ENCODE measurements around the gene ERBIN. TPM values are rescaled to one million over a fixed set of nuclear protein-coding genes. Genes with fewer than 3 reads are reported as not detected.

ERBIN gene
- total RNA-seq, 2 donors from 2014 or later: 17.8 to 52.7 TPM

- no peak for TF ChIP-seq CTCF (IDR thresholded peaks at IDR 0.05)
- DNase-seq: no peak
- H3K4me1 ChIP-seq: no peaks in the 10 kb centered on the region
- no peak overlapping the region for H3K4me3 ChIP-seq
- H3K27me3 ChIP-seq: no peaks in the 10 kb centered on the region
- H3K27ac ChIP-seq: no peak overlapping the region
- no peak for ATAC-seq
- 96 to 98% methylated on average over 4 of the region's 4 CpGs for WGBS, 2 donors
- peaks cover 0 to 2% of the 10 kb centered on the region in 2 donors for H3K36me3 ChIP-seq (replicated peaks in 1 of 2; ENCODE audit: insufficient read depth in 1 of 2, low read depth in 2 of 2)
- H3K9me3 ChIP-seq: no peaks in the 10 kb centered on the region
- intact Hi-C loops (cut with DNase I): no loop called here
Measured at GRCh38 chr5:66001952-66002351, 75.6 kb downstream of the ERBIN start.

- ATAC-seq: no peak
Measured at GRCh38 chr5:66002415-66002814, 76.0 kb downstream of the ERBIN start.

GRCh38 chr5:66004216-66004615, 77.8 kb downstream of the ERBIN start:
- TF ChIP-seq CTCF (IDR thresholded peaks at IDR 0.05) (no peak), POLR2A (IDR thresholded peaks at IDR 0.05) (no peak)
- no peak for ATAC-seq
- no peak overlapping the region for H3K27ac ChIP-seq

More at GRCh38 chr5:66002415-66002814, 76.0 kb downstream of the ERBIN start:
- Histone ChIP-seq H3K4me1 (no peaks in the 10 kb centered on the region), H3K27ac (no peak overlapping the region), H3K4me3 (no peak overlapping the region), H3K9me3 (no peaks in the 10 kb centered on the region), H3K36me3 (replicated peaks in 1 of 2; ENCODE audit: insufficient read depth in 1 of 2, low read depth in 2 of 2) (peaks cover 0 to 2% of the 10 kb centered on the region in 2 donors), H3K27me3 (no peaks in the 10 kb centered on the region)
- DNase-seq: no peak
- 88 to 95% methylated on average over 2 of the region's 2 CpGs for WGBS, 2 donors
- intact Hi-C loops (cut with DNase I): no loop called here
- no peak for TF ChIP-seq POLR2A (IDR thresholded peaks at IDR 0.05)
- no peak for TF ChIP-seq CTCF (IDR thresholded peaks at IDR 0.05)

GRCh38 chr5:66009277-66009676, 82.9 kb downstream of the ERBIN start:
- no peak for ATAC-seq
- H3K27me3 ChIP-seq: no peaks in the 10 kb centered on the region
- no peak overlapping the region for H3K4me3 ChIP-seq
- intact Hi-C loops (cut with DNase I): no loop called here
- H3K9me3 ChIP-seq: no peaks in the 10 kb centered on the region
- no peak overlapping the region for H3K27ac ChIP-seq
- no peak for TF ChIP-seq CTCF (IDR thresholded peaks at IDR 0.05)
- no peak for TF ChIP-seq POLR2A (IDR thresholded peaks at IDR 0.05)
- H3K4me1 ChIP-seq: no peaks in the 10 kb centered on the region
- DNase-seq: no peak
- WGBS, 2 donors: 89 to 98% methylated on average over 2 of the region's 2 CpGs
- H3K36me3 ChIP-seq (replicated peaks in 1 of 2; ENCODE audit: insufficient read depth in 1 of 2, low read depth in 2 of 2): no peaks in the 10 kb centered on the region

More at GRCh38 chr5:66004216-66004615, 77.8 kb downstream of the ERBIN start:
- peaks cover 0 to under 1% of the 10 kb centered on the region in 2 donors for H3K36me3 ChIP-seq (replicated peaks in 1 of 2; ENCODE audit: insufficient read depth in 1 of 2, low read depth in 2 of 2)
- no peaks in the 10 kb centered on the region for H3K27me3 ChIP-seq
- DNase-seq: no peak
- H3K4me1 ChIP-seq: no peaks in the 10 kb centered on the region
- no peaks in the 10 kb centered on the region for H3K9me3 ChIP-seq
- intact Hi-C loops (cut with DNase I): no loop called here
- 97% methylated on average over 14 of the region's 14 CpGs for WGBS, 2 donors
- no peak overlapping the region for H3K4me3 ChIP-seq

- H3K4me1 ChIP-seq: no peaks in the 10 kb centered on the region
- H3K36me3 ChIP-seq (replicated peaks in 1 of 2; ENCODE audit: insufficient read depth in 1 of 2, low read depth in 2 of 2): no peaks in the 10 kb centered on the region
- no peak for DNase-seq
- H3K4me3 ChIP-seq: no peak overlapping the region
- no peaks in the 10 kb centered on the region for H3K9me3 ChIP-seq
- H3K27me3 ChIP-seq: no peaks in the 10 kb centered on the region
- ATAC-seq: no peak
- intact Hi-C loops (cut with DNase I): no loop called here
- H3K27ac ChIP-seq: no peak overlapping the region
- TF ChIP-seq CTCF (IDR thresholded peaks at IDR 0.05) (no peak), POLR2A (IDR thresholded peaks at IDR 0.05) (no peak)
Measured at GRCh38 chr5:66010476-66010875, 84.1 kb downstream of the ERBIN start.
